ENCODE data around the gene FOXN1.

- no peak for TF ChIP-seq EZH2 (IDR thresholded peaks at IDR 0.05; ENCODE audit: insufficient read depth, low read length)
- no peak for TF ChIP-seq CTCF (IDR thresholded peaks at IDR 0.05; ENCODE audit: insufficient read depth, low read depth, low read length)
These were observed 2.7 kb upstream of the FOXN1 start for GRCh38 chr17:28503420-28503819.

Data from astrocyte (in vitro differentiated cells and primary cell).